MM.1S (cell line): ENCODE results near the gene PTS.

Source experiments
- CTCF ChIP-seq: fragments of 300-600 bp; sonication (generic); IDR thresholded peaks from 2 replicates; pipeline ENCODE4 v1.5.1; 2016; ENCODE audit warnings: antibody characterized with exemption, low read length, mixed read lengths
- EZH2phosphoT487 ChIP-seq: fragments of 300-600 bp; sonication (generic); IDR thresholded peaks from 2 replicates; pipeline ENCODE4 v1.6.1; 2018; ENCODE audit warnings: antibody characterized with exemption, low read length

- TF ChIP-seq EZH2phosphoT487 = no peak
- no peak for TF ChIP-seq CTCF
These were observed 3.1 kb upstream of the PTS start for GRCh38 chr11:112223121-112223520.
